Activated CD4-positive, alpha-beta memory T cell treated with anti-CD3 and anti-CD28 coated beads, Interleukin-2, amount 10 ng/mL, durations not matched to agents 7 days and 5 days (primary cell): Measurements from ENCODE around the gene CFAP20DC. TPM values are rescaled to one million over a fixed set of nuclear protein-coding genes. Genes with fewer than 3 reads are reported as not detected.

ENCODE experiments used
- CTCF ChIA-PET: fragments of 350-600 bp; sonication (Branson Sonifier 250); formaldehyde crosslinking; loops from one replicate; lab custom pipeline; 2021; ENCODE audit warnings: antibody characterized with exemption, inconsistent platforms; lab: Charles Lee
- POLR2A ChIA-PET: fragments of 350-600 bp; sonication (Branson Sonifier 250); formaldehyde crosslinking; loops from one replicate; lab custom pipeline; 2021; ENCODE audit warnings: antibody characterized with exemption; lab: Charles Lee
- DNase-seq: peaks from one replicate; pipeline ENCODE4 v3.0.0-alpha.2; 2020
- H3K27ac Mint-ChIP-seq: one replicate; pipeline ENCODE4 v1.8.0; 2021; ENCODE audit warnings: mild to moderate bottlenecking, mixed read lengths
- H3K27me3 Mint-ChIP-seq: one replicate; pipeline ENCODE4 v1.8.0; 2021; ENCODE audit warnings: mixed read lengths
- H3K36me3 Mint-ChIP-seq: one replicate; pipeline ENCODE4 v1.8.0; 2021; ENCODE audit warnings: low read depth, mixed read lengths
- H3K4me1 Mint-ChIP-seq: one replicate; pipeline ENCODE4 v1.8.0; 2021; ENCODE audit warnings: mixed read lengths
- H3K4me3 Mint-ChIP-seq: one replicate; pipeline ENCODE4 v1.8.0; 2021; ENCODE audit warnings: mild to moderate bottlenecking, mixed read lengths
- H3K9me3 Mint-ChIP-seq: one replicate; pipeline ENCODE4 v1.8.0; 2021; ENCODE audit warnings: mixed read lengths
- total RNA-seq, 2 experiments: library from RNA; stranded (reverse); gene quantifications; one replicate each; pipeline ENCODE4 v1.2.3, GENCODE V29; 2021

The CFAP20DC gene
- total RNA-seq, 2 experiments from 2014 or later = 1.4 to 2.2 TPM

- Mint-ChIP-seq H3K4me1 (no peaks in the 10 kb centered on the region), H3K9me3 (no peaks in the 10 kb centered on the region), H3K36me3 (no peaks in the 10 kb centered on the region), H3K27me3 (peaks cover 1% of the 10 kb centered on the region), H3K27ac (no peak overlapping the region), H3K4me3 (no peak overlapping the region)
- ChIA-PET POLR2A (no interaction called here), CTCF (no interaction called here)
- no peak for DNase-seq
These were observed 294.7 kb downstream of the CFAP20DC start for GRCh38 chr3:58755150-58755549.

GRCh38 chr3:58754074-58754473 is 295.8 kb downstream of the CFAP20DC start:
- Mint-ChIP-seq H3K27me3 (peaks cover 1% of the 10 kb centered on the region), H3K27ac (no peak overlapping the region), H3K9me3 (no peaks in the 10 kb centered on the region), H3K36me3 (no peaks in the 10 kb centered on the region), H3K4me3 (no peak overlapping the region), H3K4me1 (no peaks in the 10 kb centered on the region)
- ChIA-PET POLR2A (no interaction called here), CTCF (no interaction called here)
- no peak for DNase-seq

- Mint-ChIP-seq H3K9me3 (no peaks in the 10 kb centered on the region), H3K27ac (no peak overlapping the region), H3K36me3 (no peaks in the 10 kb centered on the region), H3K4me3 (no peak overlapping the region), H3K4me1 (no peaks in the 10 kb centered on the region), H3K27me3 (peaks cover 1% of the 10 kb centered on the region)
- ChIA-PET POLR2A (no interaction called here), CTCF (no interaction called here)
- no peak for DNase-seq
These were observed 297.8 kb downstream of the CFAP20DC start for GRCh38 chr3:58751882-58752567.

- Mint-ChIP-seq H3K27ac (no peak overlapping the region), H3K27me3 (peaks cover 1% of the 10 kb centered on the region), H3K36me3 (no peaks in the 10 kb centered on the region), H3K4me1 (no peaks in the 10 kb centered on the region), H3K9me3 (no peaks in the 10 kb centered on the region), H3K4me3 (no peak overlapping the region)
- POLR2A ChIA-PET = no interaction called here
- no peak for DNase-seq
- CTCF ChIA-PET = no interaction called here
These were observed 298.6 kb downstream of the CFAP20DC start for GRCh38 chr3:58751235-58751634.

- POLR2A ChIA-PET = no interaction called here
- CTCF ChIA-PET = no interaction called here
- no peak overlapping the region for H3K4me3 Mint-ChIP-seq
These were observed 299.9 kb downstream of the CFAP20DC start for GRCh38 chr3:58749948-58750347.

GRCh38 chr3:58748024-58748423 is 301.8 kb downstream of the CFAP20DC start:
- no peaks in the 10 kb centered on the region for H3K9me3 Mint-ChIP-seq
- ChIA-PET POLR2A (no interaction called here), CTCF (no interaction called here)
- DNase-seq = no peak
- no peak overlapping the region for H3K4me3 Mint-ChIP-seq
- no peaks in the 10 kb centered on the region for H3K4me1 Mint-ChIP-seq
- peaks cover 3% of the 10 kb centered on the region for H3K27me3 Mint-ChIP-seq
- no peak overlapping the region for H3K27ac Mint-ChIP-seq
- H3K36me3 Mint-ChIP-seq = no peaks in the 10 kb centered on the region

More at GRCh38 chr3:58749948-58750347, 299.9 kb downstream of the CFAP20DC start:
- H3K4me1 Mint-ChIP-seq = no peaks in the 10 kb centered on the region
- no peaks in the 10 kb centered on the region for H3K36me3 Mint-ChIP-seq
- H3K9me3 Mint-ChIP-seq = no peaks in the 10 kb centered on the region
- no peak overlapping the region for H3K27ac Mint-ChIP-seq
- H3K27me3 Mint-ChIP-seq = peaks cover 3% of the 10 kb centered on the region
- no peak for DNase-seq

GRCh38 chr3:58746758-58747157 is 303.1 kb downstream of the CFAP20DC start:
- Mint-ChIP-seq H3K4me3 (no peak overlapping the region), H3K4me1 (no peaks in the 10 kb centered on the region), H3K27ac (no peak overlapping the region), H3K36me3 (no peaks in the 10 kb centered on the region), H3K27me3 (peaks cover 8% of the 10 kb centered on the region), H3K9me3 (peaks cover 3% of the 10 kb centered on the region)
- POLR2A ChIA-PET = no interaction called here
- no peak for DNase-seq
- CTCF ChIA-PET = no interaction called here

GRCh38 chr3:58743296-58743695 is 306.5 kb downstream of the CFAP20DC start:
- DNase-seq = no peak
- ChIA-PET POLR2A (no interaction called here), CTCF (interaction anchor here (0.6 kb wide), 1 partner anchor 175 kb away, joined by 3 read pairs; no protein-coding TSS in a partner anchor)
- Mint-ChIP-seq H3K27me3 (peaks cover 12% of the 10 kb centered on the region), H3K4me3 (no peak overlapping the region), H3K9me3 (peaks cover 3% of the 10 kb centered on the region), H3K36me3 (no peaks in the 10 kb centered on the region), H3K27ac (no peak overlapping the region), H3K4me1 (no peaks in the 10 kb centered on the region)

- ChIA-PET POLR2A (no interaction called here), CTCF (no interaction called here)
- H3K9me3 Mint-ChIP-seq = peaks cover 3% of the 10 kb centered on the region
- no peak for DNase-seq
- peaks cover 13% of the 10 kb centered on the region for H3K27me3 Mint-ChIP-seq
- H3K4me3 Mint-ChIP-seq = no peak overlapping the region
- no peaks in the 10 kb centered on the region for H3K36me3 Mint-ChIP-seq
- H3K4me1 Mint-ChIP-seq = no peaks in the 10 kb centered on the region
- H3K27ac Mint-ChIP-seq = no peak overlapping the region
These were observed 307.6 kb downstream of the CFAP20DC start for GRCh38 chr3:58742239-58742638.

GRCh38 chr3:58737644-58738043 is 312.2 kb downstream of the CFAP20DC start:
- H3K9me3 Mint-ChIP-seq = peaks cover 3% of the 10 kb centered on the region
- ChIA-PET POLR2A (no interaction called here), CTCF (no interaction called here)
- no peaks in the 10 kb centered on the region for H3K36me3 Mint-ChIP-seq
- no peak overlapping the region for H3K4me3 Mint-ChIP-seq
- no peaks in the 10 kb centered on the region for H3K4me1 Mint-ChIP-seq
- peaks cover 16% of the 10 kb centered on the region for H3K27me3 Mint-ChIP-seq
- no peak overlapping the region for H3K27ac Mint-ChIP-seq
- no peak for DNase-seq

GRCh38 chr3:58731673-58732072 is 318.2 kb downstream of the CFAP20DC start:
- no peaks in the 10 kb centered on the region for H3K36me3 Mint-ChIP-seq
- peaks cover 2% of the 10 kb centered on the region for H3K9me3 Mint-ChIP-seq
- ChIA-PET CTCF (no interaction called here), POLR2A (no interaction called here)
- H3K4me1 Mint-ChIP-seq = no peaks in the 10 kb centered on the region
- no peak overlapping the region for H3K27ac Mint-ChIP-seq
- no peak overlapping the region for H3K4me3 Mint-ChIP-seq
- peaks cover 3% of the 10 kb centered on the region for H3K27me3 Mint-ChIP-seq
- no peak for DNase-seq

- ChIA-PET CTCF (interaction anchor here (0.5 kb wide), 1 partner anchor 161 kb away, joined by 3 read pairs; no protein-coding TSS in a partner anchor), POLR2A (no interaction called here)
- no peaks in the 10 kb centered on the region for H3K27me3 Mint-ChIP-seq
- peaks cover 3% of the 10 kb centered on the region for H3K9me3 Mint-ChIP-seq
- no peak overlapping the region for H3K27ac Mint-ChIP-seq
- no peak for DNase-seq
- no peaks in the 10 kb centered on the region for H3K4me1 Mint-ChIP-seq
- H3K4me3 Mint-ChIP-seq = no peak overlapping the region
- no peaks in the 10 kb centered on the region for H3K36me3 Mint-ChIP-seq
These were observed 321.1 kb downstream of the CFAP20DC start for GRCh38 chr3:58728723-58729122.

- H3K9me3 Mint-ChIP-seq = peaks cover 3% of the 10 kb centered on the region
- H3K27me3 Mint-ChIP-seq = no peaks in the 10 kb centered on the region
- no peak overlapping the region for H3K27ac Mint-ChIP-seq
- ChIA-PET CTCF (no interaction called here), POLR2A (no interaction called here)
- H3K4me1 Mint-ChIP-seq = no peaks in the 10 kb centered on the region
- H3K36me3 Mint-ChIP-seq = no peaks in the 10 kb centered on the region
- no peak overlapping the region for H3K4me3 Mint-ChIP-seq
- DNase-seq = no peak
These were observed 324.4 kb downstream of the CFAP20DC start for GRCh38 chr3:58725326-58725853.

GRCh38 chr3:58724336-58724735 is 325.5 kb downstream of the CFAP20DC start:
- Mint-ChIP-seq H3K9me3 (peaks cover 3% of the 10 kb centered on the region), H3K36me3 (no peaks in the 10 kb centered on the region), H3K27ac (no peak overlapping the region), H3K4me3 (no peak overlapping the region), H3K4me1 (no peaks in the 10 kb centered on the region), H3K27me3 (no peaks in the 10 kb centered on the region)
- no peak for DNase-seq
- POLR2A ChIA-PET = no interaction called here
- CTCF ChIA-PET = no interaction called here
